Transverse colon (tissue), 4 donors: ENCODE data around the gene HEG1. TPM values are rescaled to one million over a fixed set of nuclear protein-coding genes. Genes with fewer than 3 reads are reported as not detected.
A peak's percentile ranks its signal among the peaks of the same experiment; 100 is the strongest.

Source experiments
- DNase-seq: peaks from one replicate; pipeline ENCODE4 v3.0.0-alpha.2; 2019
- H3K27ac ChIP-seq, 4 donors: fragments of 200-600 bp; sonication (generic); 2 replicates each; pipeline ENCODE4 v1.5.1; 2016 to 2018; ENCODE audit warnings: inconsistent platforms in 4 of 4
- H3K27me3 ChIP-seq: fragments of 200-600 bp; sonication (generic); 2 replicates; pipeline ENCODE4 v1.5.1; 2017; ENCODE audit warnings: inconsistent platforms
- H3K36me3 ChIP-seq, 4 donors: fragments of 200-600 bp; sonication (generic); 2 replicates each; pipeline ENCODE4 v1.5.1; 2017 to 2019; ENCODE audit warnings: inconsistent platforms in 4 of 4
- H3K4me1 ChIP-seq, 4 donors: fragments of 200-600 bp; sonication (generic); 2 replicates each; pipeline ENCODE4 v1.5.1; 2017 to 2020; ENCODE audit warnings: inconsistent platforms in 4 of 4
- H3K4me3 ChIP-seq, 4 donors: fragments of 200-600 bp; sonication (generic); 1 replicate in 1 of 4; 2 replicates in 3 of 4; pipeline versions ENCODE4 v1.5.1 to v1.6.1; 2017 to 2019; ENCODE audit warnings: inconsistent platforms in 4 of 4
- H3K9me3 ChIP-seq, 2 donors: fragments of 200-600 bp; sonication (generic); 2 replicates each; pipeline ENCODE4 v1.5.1; 2017 to 2019; ENCODE audit warnings: inconsistent platforms in 2 of 2
- CTCF ChIP-seq, 5 experiments: fragments of 200-600 bp in 3 of 5; fragments of 450-650 bp in 2 of 5; sonication (generic) in 3 of 5; IDR thresholded peaks; 1 replicate in 2 of 5; 2 replicates in 3 of 5; pipeline ENCODE4 v1.5.1; 2016 to 2017; ENCODE audit warnings: antibody characterized with exemption in 5 of 5, inconsistent platforms in 3 of 5, mild to moderate bottlenecking in 2 of 5, moderate library complexity in 1 of 5
- EP300 ChIP-seq: sonication (generic); formaldehyde crosslinking; IDR thresholded peaks from one replicate; pipeline ENCODE4 v1.6.1; 2017; ENCODE audit warnings: antibody characterized with exemption, low read depth
- POLR2A ChIP-seq: fragments of 450-650 bp; IDR thresholded peaks from one replicate; pipeline ENCODE4 v1.6.1; 2016; ENCODE audit warnings: antibody characterized with exemption, mild to moderate bottlenecking, moderate library complexity
- POLR2AphosphoS5 ChIP-seq, 3 donors: sonication (generic); formaldehyde crosslinking; IDR thresholded peaks; one replicate each; pipeline ENCODE4 v1.6.1; 2016; ENCODE audit warnings: antibody characterized with exemption in 3 of 3
- WGBS, 2 donors: methylation state at CpG; one replicate each; pipeline ENCODE4 v1.1.5; 2018; ENCODE audit warnings: low coverage in 1 of 2; 5-methylcytosine and 5-hydroxymethylcytosine counted together
- in situ Hi-C, 4 donors: fragments of 200-750 bp; cut with MboI; loops; one replicate each; pipeline versions ENCODE4 v1.15.0 to v1.15.1; 2017; ENCODE audit warnings: low sequenced_read_pairs in 3 of 4, low pct_ligation_motif_present in 1 of 4, low pct_unique_long_range_greater_than_20kb in 1 of 4
- intact Hi-C: fragments of 100-400 bp; cut with DNase I; formaldehyde crosslinking; loops from one replicate; pipeline ENCODE4 v1.15.1; 2023; ENCODE audit warnings: low total_unique reads
- total RNA-seq, 4 donors: library from RNA; depleted of rRNA; stranded (reverse); fragments of >200 nt; gene quantifications; one replicate each; pipeline ENCODE4 v1.1.0, GENCODE V29; 2016

Gene HEG1
- total RNA-seq, 4 donors from 2014 or later, result 8.9 to 97.3 (median 10.6) TPM

- in situ Hi-C loops, result no loop called here
- H3K4me1 ChIP-seq, result peaks cover 23 to 59% (median 32%) of the 10 kb centered on the region in 4 donors
- 83% methylated on average over 2 of the region's 2 CpGs; no CpG with 5 or more reads in 1 of the 2 donors for WGBS, 2 donors
- no peaks in the 10 kb centered on the region for H3K9me3 ChIP-seq
- no peaks in the 10 kb centered on the region for H3K27me3 ChIP-seq
- intact Hi-C loops, result loop anchor here (5.0 kb wide), 2 partner anchors 52 to 143 kb away; no protein-coding TSS in a partner anchor
- H3K36me3 ChIP-seq, result no peaks in the 10 kb centered on the region
- TF ChIP-seq POLR2AphosphoS5 (IDR thresholded peaks at IDR 0.05) (no peak), CTCF (IDR thresholded peaks at IDR 0.05) (no peak), EP300 (no peak), POLR2A (no peak)
- H3K4me3 ChIP-seq, result no peak overlapping the region
- no peak for DNase-seq
- H3K27ac ChIP-seq, result peak overlapping the region; percentile 35 to 73 (median 60)
Observed at GRCh38 chr3:125000661-125001060, 55.1 kb downstream of the HEG1 start.

- TF ChIP-seq POLR2AphosphoS5 (IDR thresholded peaks at IDR 0.05), result no peak
- no peak for TF ChIP-seq EP300
- TF ChIP-seq POLR2A, result no peak
- no peak for TF ChIP-seq CTCF (IDR thresholded peaks at IDR 0.05)
- no peak overlapping the region for H3K4me3 ChIP-seq
- H3K9me3 ChIP-seq, result no peaks in the 10 kb centered on the region
- H3K27me3 ChIP-seq, result no peaks in the 10 kb centered on the region
- no peak for DNase-seq
- WGBS, 2 donors, result 67 to 80% methylated on average over 2 of the region's 2 CpGs
- intact Hi-C loops (loop anchor here (5.0 to 10.0 kb wide), 4 partner anchors 52 to 375 kb away; partner anchors contain the start of gene ZNF148), in situ Hi-C loops (loop anchor here in 3 of 4 donors (10.0 kb wide), 1 partner anchor 435 kb away; no protein-coding TSS in a partner anchor)
- no peaks in the 10 kb centered on the region for H3K36me3 ChIP-seq
- H3K4me1 ChIP-seq, result peaks cover 23 to 62% (median 33%) of the 10 kb centered on the region in 4 donors
- H3K27ac ChIP-seq, result peak overlapping the region in 2 of 4 donors; percentile 31 to 45
Observed at GRCh38 chr3:124999897-125000435, 55.8 kb downstream of the HEG1 start.

- H3K4me3 ChIP-seq, result no peak overlapping the region
- in situ Hi-C loops (loop anchor here in 3 of 4 donors (10.0 kb wide), 1 partner anchor 435 kb away; no protein-coding TSS in a partner anchor), intact Hi-C loops (loop anchor here (10.0 kb wide), 2 partner anchors 165 to 375 kb away; partner anchors contain the start of gene ZNF148)
- 83% methylated on average over 1 of the region's 1 CpG; no CpG with 5 or more reads in 1 of the 2 donors for WGBS, 2 donors
- peaks cover 22 to 60% (median 31%) of the 10 kb centered on the region in 4 donors for H3K4me1 ChIP-seq
- no peaks in the 10 kb centered on the region for H3K36me3 ChIP-seq
- DNase-seq, result no peak
- H3K27ac ChIP-seq, result peak overlapping the region in 2 of 4 donors; percentile 31 to 45
- H3K27me3 ChIP-seq, result no peaks in the 10 kb centered on the region
- H3K9me3 ChIP-seq, result no peaks in the 10 kb centered on the region
- no peak for TF ChIP-seq POLR2AphosphoS5 (IDR thresholded peaks at IDR 0.05)
- no peak for TF ChIP-seq POLR2A
- no peak for TF ChIP-seq EP300
Observed at GRCh38 chr3:124999317-124999716, 56.5 kb downstream of the HEG1 start.

- peak overlapping the region in 3 of 4 donors; percentile 23 to 59 (median 45) for H3K27ac ChIP-seq
- H3K4me1 ChIP-seq, result peaks cover 20 to 50% (median 25%) of the 10 kb centered on the region in 4 donors
- TF ChIP-seq POLR2A (no peak), EP300 (no peak), POLR2AphosphoS5 (IDR thresholded peaks at IDR 0.05) (no peak), CTCF (IDR thresholded peaks at IDR 0.05) (no peak)
- in situ Hi-C loops, result loop anchor here in 3 of 4 donors (10.0 kb wide), 1 partner anchor 437 kb away; no protein-coding TSS in a partner anchor
- H3K9me3 ChIP-seq, result no peaks in the 10 kb centered on the region
- DNase-seq, result no peak
- WGBS, 2 donors, result 87% methylated on average over 3 of the region's 3 CpGs; no CpG with 5 or more reads in 1 of the 2 donors
- intact Hi-C loops, result loop anchor here (10.0 kb wide), 2 partner anchors 167 to 377 kb away; partner anchors contain the start of gene ZNF148
- H3K27me3 ChIP-seq, result no peaks in the 10 kb centered on the region
- no peak overlapping the region for H3K4me3 ChIP-seq
- H3K36me3 ChIP-seq, result no peaks in the 10 kb centered on the region
Observed at GRCh38 chr3:124998247-124998630, 57.6 kb downstream of the HEG1 start.
